ENCODE results near the gene TRUB1.

TRUB1 gene

GRCh38 chr10:114914560-114914959 lies 23.4 kb upstream of the TRUB1 start:
- no peak for TF ChIP-seq CTCF (conservative IDR thresholded peaks at IDR 0.05; ENCODE audit: low read depth, low read length)

GRCh38 chr10:114915294-114915693 lies 22.7 kb upstream of the TRUB1 start:
- H3K4me3 ChIP-seq (ENCODE audit: low read depth, low read length) = no peak overlapping the region
- no peak for TF ChIP-seq CTCF (conservative IDR thresholded peaks at IDR 0.05; ENCODE audit: low read depth, low read length)
- no peak for DNase-seq (ENCODE audit: low read depth)

More at GRCh38 chr10:114914560-114914959, 23.4 kb upstream of the TRUB1 start:
- DNase-seq (ENCODE audit: low read depth) = no peak
- no peak overlapping the region for H3K4me3 ChIP-seq (ENCODE audit: low read depth, low read length)

- DNase-seq (ENCODE audit: low read depth) = no peak
- no peak for TF ChIP-seq CTCF (conservative IDR thresholded peaks at IDR 0.05; ENCODE audit: low read depth, low read length)
- no peak overlapping the region for H3K4me3 ChIP-seq (ENCODE audit: low read depth, low read length)
Measured at GRCh38 chr10:114916653-114917052, 21.3 kb upstream of the TRUB1 start.

- H3K4me3 ChIP-seq (ENCODE audit: low read depth, low read length) = no peak overlapping the region
- DNase-seq (ENCODE audit: low read depth) = no peak
- TF ChIP-seq CTCF (conservative IDR thresholded peaks at IDR 0.05; ENCODE audit: low read depth, low read length) = no peak
Measured at GRCh38 chr10:114917459-114917858, 20.5 kb upstream of the TRUB1 start.

GRCh38 chr10:114917927-114918672 lies 19.9 kb upstream of the TRUB1 start:
- H3K4me3 ChIP-seq (ENCODE audit: low read depth, low read length) = no peak overlapping the region
- no peak for TF ChIP-seq CTCF (conservative IDR thresholded peaks at IDR 0.05; ENCODE audit: low read depth, low read length)
- peak; percentile 71 for DNase-seq (ENCODE audit: low read depth)

GRCh38 chr10:114920459-114920858 lies 17.5 kb upstream of the TRUB1 start:
- TF ChIP-seq CTCF (conservative IDR thresholded peaks at IDR 0.05; ENCODE audit: low read depth, low read length) = no peak
- DNase-seq (ENCODE audit: low read depth) = no peak
- H3K4me3 ChIP-seq (ENCODE audit: low read depth, low read length) = no peak overlapping the region

- no peak for TF ChIP-seq CTCF (conservative IDR thresholded peaks at IDR 0.05; ENCODE audit: low read depth, low read length)
- no peak for DNase-seq (ENCODE audit: low read depth)
- H3K4me3 ChIP-seq (ENCODE audit: low read depth, low read length) = no peak overlapping the region
Measured at GRCh38 chr10:114922003-114922402, 16.0 kb upstream of the TRUB1 start.
